ENCODE results near the gene AOPEP. TPM values are rescaled to one million over a fixed set of nuclear protein-coding genes. Genes with fewer than 3 reads are reported as not detected.

Gene AOPEP
- total and polyA plus RNA-seq, 9 of the 15 experiments (the other 6 are each of a cell fraction or from before 2014, with no cell fraction given): 4.5 to 19.3 (median 13.5) TPM

GRCh38 chr9:95032580-95033341 is 306.3 kb downstream of the AOPEP start (continued):
- TF ChIP-seq, protein P1, sequence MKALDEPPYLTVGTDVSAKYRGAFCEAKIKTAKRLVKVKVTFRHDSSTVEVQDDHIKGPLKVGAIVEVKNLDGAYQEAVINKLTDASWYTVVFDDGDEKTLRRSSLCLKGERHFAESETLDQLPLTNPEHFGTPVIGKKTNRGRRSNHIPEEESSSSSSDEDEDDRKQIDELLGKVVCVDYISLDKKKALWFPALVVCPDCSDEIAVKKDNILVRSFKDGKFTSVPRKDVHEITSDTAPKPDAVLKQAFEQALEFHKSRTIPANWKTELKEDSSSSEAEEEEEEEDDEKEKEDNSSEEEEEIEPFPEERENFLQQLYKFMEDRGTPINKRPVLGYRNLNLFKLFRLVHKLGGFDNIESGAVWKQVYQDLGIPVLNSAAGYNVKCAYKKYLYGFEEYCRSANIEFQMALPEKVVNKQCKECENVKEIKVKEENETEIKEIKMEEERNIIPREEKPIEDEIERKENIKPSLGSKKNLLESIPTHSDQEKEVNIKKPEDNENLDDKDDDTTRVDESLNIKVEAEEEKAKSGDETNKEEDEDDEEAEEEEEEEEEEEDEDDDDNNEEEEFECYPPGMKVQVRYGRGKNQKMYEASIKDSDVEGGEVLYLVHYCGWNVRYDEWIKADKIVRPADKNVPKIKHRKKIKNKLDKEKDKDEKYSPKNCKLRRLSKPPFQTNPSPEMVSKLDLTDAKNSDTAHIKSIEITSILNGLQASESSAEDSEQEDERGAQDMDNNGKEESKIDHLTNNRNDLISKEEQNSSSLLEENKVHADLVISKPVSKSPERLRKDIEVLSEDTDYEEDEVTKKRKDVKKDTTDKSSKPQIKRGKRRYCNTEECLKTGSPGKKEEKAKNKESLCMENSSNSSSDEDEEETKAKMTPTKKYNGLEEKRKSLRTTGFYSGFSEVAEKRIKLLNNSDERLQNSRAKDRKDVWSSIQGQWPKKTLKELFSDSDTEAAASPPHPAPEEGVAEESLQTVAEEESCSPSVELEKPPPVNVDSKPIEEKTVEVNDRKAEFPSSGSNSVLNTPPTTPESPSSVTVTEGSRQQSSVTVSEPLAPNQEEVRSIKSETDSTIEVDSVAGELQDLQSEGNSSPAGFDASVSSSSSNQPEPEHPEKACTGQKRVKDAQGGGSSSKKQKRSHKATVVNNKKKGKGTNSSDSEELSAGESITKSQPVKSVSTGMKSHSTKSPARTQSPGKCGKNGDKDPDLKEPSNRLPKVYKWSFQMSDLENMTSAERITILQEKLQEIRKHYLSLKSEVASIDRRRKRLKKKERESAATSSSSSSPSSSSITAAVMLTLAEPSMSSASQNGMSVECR (CRISPR knock-in tag; IDR thresholded peaks at IDR 0.05): no peak
- TF ChIP-seq MEF2D (tag; conservative IDR thresholded peaks at IDR 0.05; ENCODE audit: low read depth): peak; percentile 78

- ChIA-PET POLR2A (interaction anchor here (0.6 kb wide), 1 partner anchor 13 kb away, joined by 3 read pairs; no protein-coding TSS in a partner anchor), CTCF (ENCODE audit: low intra/inter-chr PET ratio) (no interaction called here)
- in situ Hi-C loops (cut with MboI) (no loop called here), intact Hi-C loops (cut with micrococcal nuclease) (no loop called here)
- Histone ChIP-seq H3K9me3 (replicated peaks; ENCODE audit: control insufficient read depth, insufficient read depth, low read depth, low read length) (no peaks in the 10 kb centered on the region), H3K27me3 (ENCODE audit: control insufficient read depth in 2 of 2, insufficient read depth in 2 of 2, low read length in 2 of 2) (no peaks in the 10 kb centered on the region), H3K9ac (ENCODE audit: insufficient read depth in 1 of 2, low read depth in 2 of 2, low read length in 2 of 2) (no peak overlapping the region), H4K20me1 (replicated peaks; ENCODE audit: control insufficient read depth, insufficient read depth, low read length) (no peaks in the 10 kb centered on the region; the same call in none of the 2 replicates), H2AFZ (ENCODE audit: low read depth, low read length) (no peak overlapping the region), H3K4me2 (ENCODE audit: insufficient read depth, low read length) (no peak overlapping the region), H3K27ac (ENCODE audit: extremely low read depth, low read depth, low read length) (no peak overlapping the region), H3K4me3 (no peak overlapping the region), H3K79me2 (ENCODE audit: control insufficient read depth, insufficient read depth, low read length) (no peaks in the 10 kb centered on the region), H3K9me1 (ENCODE audit: control insufficient read depth, insufficient read depth, low read length) (peaks cover 3% of the 10 kb centered on the region), H3K4me1 (replicated peaks in 1 of 2; ENCODE audit: control insufficient read depth in 2 of 2, insufficient read depth in 2 of 2, low read length in 2 of 2) (peaks cover 5 to 10% of the 10 kb centered on the region in 2 experiments; a peak in 4 of 5 replicates), H3K36me3 (ENCODE audit: control insufficient read depth, insufficient read depth, low read length) (no peaks in the 10 kb centered on the region)
- no peak for TF ChIP-seq COPS2 (conservative IDR thresholded peaks at IDR 0.05)
- BruUV-seq (replicated peaks): no TSS peak
- DNase-seq (ENCODE audit: extremely low read depth in 1 of 4, low spot score in 3 of 4) (no peak), FAIRE-seq (no peak), ATAC-seq (no peak)
- 62% methylated on average over 3 of the region's 3 CpGs for WGBS (ENCODE audit: insufficient coverage, low coverage, missing lambda C conversion rate)
Observed at GRCh38 chr9:95035846-95036245, 309.3 kb downstream of the AOPEP start.

Data from K562 (cell line).